Measurements from ENCODE around the gene OR51B6.
"Not testable (repeated sequence)": the region's sequence is repeated elsewhere in the genome, so short reads cannot be mapped to it uniquely, and the experiment has no call there.

OR51B6 gene

GRCh38 chr11:5351208-5351607 is at the start of gene OR51B6:
TSS of gene OR51B6 (plus strand) at chr11:5351508. CDS start at chr11:5351508, 0 bp downstream.
- Histone ChIP-seq H3K9me3 (ENCODE audit: insufficient read depth, low read depth, low read length) (no peaks in the 10 kb centered on the region), H3K9ac (ENCODE audit: low read depth, low read length) (no peak within 1 kb of the TSS), H3K27me3 (ENCODE audit: insufficient read depth, low read length) (no peaks in the 10 kb centered on the region), H3K36me3 (ENCODE audit: insufficient read depth, low read depth, low read length) (no peaks in the 10 kb centered on the region), H3K4me3 (ENCODE audit: low read length) (no peak within 1 kb of the TSS), H3K4me1 (ENCODE audit: insufficient read depth, low read length) (peaks cover 10% of the 10 kb centered on the region; the same call in 1 of the 2 replicates), H3K27ac (ENCODE audit: low read length) (no peak within 1 kb of the TSS)

GRCh38 chr11:5301846-5302245 is 49.5 kb upstream of the OR51B6 start, which contains the start of gene OR51B4:
TSS of gene OR51B4 (minus strand) at chr11:5301946. CDS start at chr11:5301946, 0 bp downstream.
- no peaks in the 10 kb centered on the region for H3K9me3 ChIP-seq (ENCODE audit: insufficient read depth, low read depth, low read length)

GRCh38 chr11:5303626-5304025 is 47.7 kb upstream of the OR51B6 start:
- no peak overlapping the region for H3K27ac ChIP-seq (ENCODE audit: low read length)
- no peaks in the 10 kb centered on the region for H3K36me3 ChIP-seq (ENCODE audit: insufficient read depth, low read depth, low read length)
- no peaks in the 10 kb centered on the region for H3K4me1 ChIP-seq (ENCODE audit: insufficient read depth, low read length)
- no peak overlapping the region for H3K4me3 ChIP-seq (ENCODE audit: low read length)
- H3K9me3 ChIP-seq (ENCODE audit: insufficient read depth, low read depth, low read length) = no peaks in the 10 kb centered on the region
- no peaks in the 10 kb centered on the region for H3K27me3 ChIP-seq (ENCODE audit: insufficient read depth, low read length)
- no peak overlapping the region for H3K9ac ChIP-seq (ENCODE audit: low read depth, low read length)

More at GRCh38 chr11:5301846-5302245, 49.5 kb upstream of the OR51B6 start, which contains the start of gene OR51B4:
- Histone ChIP-seq H3K4me1 (ENCODE audit: insufficient read depth, low read length) (no peaks in the 10 kb centered on the region), H3K27me3 (ENCODE audit: insufficient read depth, low read length) (no peaks in the 10 kb centered on the region), H3K9ac (ENCODE audit: low read depth, low read length) (no peak within 1 kb of the TSS), H3K36me3 (ENCODE audit: insufficient read depth, low read depth, low read length) (no peaks in the 10 kb centered on the region), H3K27ac (ENCODE audit: low read length) (no peak within 1 kb of the TSS), H3K4me3 (ENCODE audit: low read length) (no peak within 1 kb of the TSS)

- no peak overlapping the region for H3K27ac ChIP-seq (ENCODE audit: low read length)
- H3K9ac ChIP-seq (ENCODE audit: low read depth, low read length) = no peak overlapping the region
- H3K36me3 ChIP-seq (ENCODE audit: insufficient read depth, low read depth, low read length) = no peaks in the 10 kb centered on the region
- no peaks in the 10 kb centered on the region for H3K9me3 ChIP-seq (ENCODE audit: insufficient read depth, low read depth, low read length)
- no peaks in the 10 kb centered on the region for H3K4me1 ChIP-seq (ENCODE audit: insufficient read depth, low read length)
- H3K27me3 ChIP-seq (ENCODE audit: insufficient read depth, low read length) = no peaks in the 10 kb centered on the region
- H3K4me3 ChIP-seq (ENCODE audit: low read length) = no peak overlapping the region
These were observed 47.3 kb upstream of the OR51B6 start for GRCh38 chr11:5304046-5304445.

- Histone ChIP-seq H3K4me1 (ENCODE audit: insufficient read depth, low read length) (no peaks in the 10 kb centered on the region), H3K9ac (ENCODE audit: low read depth, low read length) (no peak overlapping the region), H3K36me3 (ENCODE audit: insufficient read depth, low read depth, low read length) (no peaks in the 10 kb centered on the region), H3K4me3 (ENCODE audit: low read length) (no peak overlapping the region), H3K27me3 (ENCODE audit: insufficient read depth, low read length) (no peaks in the 10 kb centered on the region), H3K9me3 (ENCODE audit: insufficient read depth, low read depth, low read length) (no peaks in the 10 kb centered on the region), H3K27ac (ENCODE audit: low read length) (no peak overlapping the region)
These were observed 43.9 kb upstream of the OR51B6 start for GRCh38 chr11:5307256-5308019.

- Histone ChIP-seq H3K27ac (ENCODE audit: low read length) (no peak overlapping the region), H3K27me3 (ENCODE audit: insufficient read depth, low read length) (no peaks in the 10 kb centered on the region), H3K4me3 (ENCODE audit: low read length) (no peak overlapping the region), H3K4me1 (ENCODE audit: insufficient read depth, low read length) (no peaks in the 10 kb centered on the region), H3K9me3 (ENCODE audit: insufficient read depth, low read depth, low read length) (no peaks in the 10 kb centered on the region), H3K36me3 (ENCODE audit: insufficient read depth, low read depth, low read length) (no peaks in the 10 kb centered on the region), H3K9ac (ENCODE audit: low read depth, low read length) (no peak overlapping the region)
These were observed 40.9 kb upstream of the OR51B6 start for GRCh38 chr11:5310423-5310822.

- H3K9ac ChIP-seq (ENCODE audit: low read depth, low read length); H3K27ac ChIP-seq (ENCODE audit: low read length); H3K27me3 ChIP-seq (ENCODE audit: insufficient read depth, low read length); H3K36me3 ChIP-seq (ENCODE audit: insufficient read depth, low read depth, low read length); H3K4me3 ChIP-seq (ENCODE audit: low read length); H3K9me3 ChIP-seq (ENCODE audit: insufficient read depth, low read depth, low read length); H3K4me1 ChIP-seq (ENCODE audit: insufficient read depth, low read length): not testable (repeated sequence)
These were observed 37.8 kb upstream of the OR51B6 start for GRCh38 chr11:5313326-5314023.

- Histone ChIP-seq H3K4me3 (ENCODE audit: low read length) (no peak overlapping the region), H3K4me1 (ENCODE audit: insufficient read depth, low read length) (no peaks in the 10 kb centered on the region), H3K36me3 (ENCODE audit: insufficient read depth, low read depth, low read length) (no peaks in the 10 kb centered on the region), H3K9me3 (ENCODE audit: insufficient read depth, low read depth, low read length) (no peaks in the 10 kb centered on the region), H3K27ac (ENCODE audit: low read length) (no peak overlapping the region), H3K9ac (ENCODE audit: low read depth, low read length) (no peak overlapping the region), H3K27me3 (ENCODE audit: insufficient read depth, low read length) (no peaks in the 10 kb centered on the region)
These were observed 34.0 kb upstream of the OR51B6 start for GRCh38 chr11:5317292-5317691.

GRCh38 chr11:5324197-5324596 is 27.1 kb upstream of the OR51B6 start, which contains the start of gene OR51B2:
TSS of gene OR51B2 (minus strand) at chr11:5324297. CDS start at chr11:5324297, 0 bp downstream.
- H3K36me3 ChIP-seq (ENCODE audit: insufficient read depth, low read depth, low read length) = no peaks in the 10 kb centered on the region
- H3K4me3 ChIP-seq (ENCODE audit: low read length) = no peak within 1 kb of the TSS

GRCh38 chr11:5335170-5335569 is 16.1 kb upstream of the OR51B6 start:
- H3K9me3 ChIP-seq (ENCODE audit: insufficient read depth, low read depth, low read length) = no peaks in the 10 kb centered on the region
- H3K27ac ChIP-seq (ENCODE audit: low read length) = no peak overlapping the region
- no peak overlapping the region for H3K4me3 ChIP-seq (ENCODE audit: low read length)
- H3K9ac ChIP-seq (ENCODE audit: low read depth, low read length) = no peak overlapping the region
- no peaks in the 10 kb centered on the region for H3K36me3 ChIP-seq (ENCODE audit: insufficient read depth, low read depth, low read length)
- H3K27me3 ChIP-seq (ENCODE audit: insufficient read depth, low read length) = no peaks in the 10 kb centered on the region
- no peaks in the 10 kb centered on the region for H3K4me1 ChIP-seq (ENCODE audit: insufficient read depth, low read length)

More at GRCh38 chr11:5324197-5324596, 27.1 kb upstream of the OR51B6 start, which contains the start of gene OR51B2:
- Histone ChIP-seq H3K27me3 (ENCODE audit: insufficient read depth, low read length) (no peaks in the 10 kb centered on the region), H3K27ac (ENCODE audit: low read length) (no peak within 1 kb of the TSS), H3K9me3 (ENCODE audit: insufficient read depth, low read depth, low read length) (no peaks in the 10 kb centered on the region), H3K9ac (ENCODE audit: low read depth, low read length) (no peak within 1 kb of the TSS), H3K4me1 (ENCODE audit: insufficient read depth, low read length) (no peaks in the 10 kb centered on the region)

- Histone ChIP-seq H3K9ac (ENCODE audit: low read depth, low read length) (no peak overlapping the region), H3K27ac (ENCODE audit: low read length) (no peak overlapping the region), H3K4me1 (ENCODE audit: insufficient read depth, low read length) (no peaks in the 10 kb centered on the region), H3K27me3 (ENCODE audit: insufficient read depth, low read length) (no peaks in the 10 kb centered on the region), H3K4me3 (ENCODE audit: low read length) (no peak overlapping the region), H3K9me3 (ENCODE audit: insufficient read depth, low read depth, low read length) (no peaks in the 10 kb centered on the region), H3K36me3 (ENCODE audit: insufficient read depth, low read depth, low read length) (no peaks in the 10 kb centered on the region)
These were observed 15.0 kb upstream of the OR51B6 start for GRCh38 chr11:5336331-5336730.

GRCh38 chr11:5337253-5337652 is 14.1 kb upstream of the OR51B6 start:
- not testable (repeated sequence) for H3K4me3 ChIP-seq (ENCODE audit: low read length); H3K4me1 ChIP-seq (ENCODE audit: insufficient read depth, low read length); H3K9ac ChIP-seq (ENCODE audit: low read depth, low read length); H3K9me3 ChIP-seq (ENCODE audit: insufficient read depth, low read depth, low read length); H3K27ac ChIP-seq (ENCODE audit: low read length); H3K27me3 ChIP-seq (ENCODE audit: insufficient read depth, low read length); H3K36me3 ChIP-seq (ENCODE audit: insufficient read depth, low read depth, low read length)
